Measurements from ENCODE around the gene SERPINI1.

Gene SERPINI1

DNA sequence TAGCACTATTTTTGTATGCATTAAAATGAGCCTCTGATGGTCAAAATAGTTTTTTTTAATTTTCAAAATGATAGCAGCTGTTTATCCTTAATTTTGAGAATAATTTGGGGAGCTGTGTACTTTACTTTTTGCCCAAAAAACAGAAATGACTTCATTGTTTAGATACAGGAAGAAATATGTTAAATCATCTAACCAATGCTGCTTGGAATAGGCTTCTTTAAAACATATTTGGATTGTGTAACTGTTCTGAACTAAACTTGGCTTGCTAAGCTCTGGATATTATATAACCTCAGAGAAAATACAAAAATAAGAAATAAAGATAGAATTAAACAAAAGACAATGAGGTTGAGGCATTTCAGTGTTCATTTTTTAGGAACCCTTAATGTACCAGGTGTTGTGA lies 119.3 kb downstream of the SERPINI1 start:
- Histone ChIP-seq H3K4me1 (ENCODE audit: control insufficient read depth in 1 of 2, insufficient read depth in 2 of 2, low read length in 2 of 2) (peaks cover 0 to 17% of the 10 kb centered on the region in 2 donors), H3K27ac (ENCODE audit: low read length) (no peak overlapping the region), H3K27me3 (ENCODE audit: low read depth, low read length) (no peaks in the 10 kb centered on the region), H3K9me3 (ENCODE audit: control insufficient read depth in 1 of 2, low read length in 2 of 2) (no peaks in the 10 kb centered on the region), H3K4me3 (ENCODE audit: low read depth in 1 of 2, low read length in 2 of 2) (no peak overlapping the region), H3K36me3 (ENCODE audit: control insufficient read depth in 1 of 2, insufficient read depth in 2 of 2, low read length in 2 of 2) (no peaks in the 10 kb centered on the region)

DNA sequence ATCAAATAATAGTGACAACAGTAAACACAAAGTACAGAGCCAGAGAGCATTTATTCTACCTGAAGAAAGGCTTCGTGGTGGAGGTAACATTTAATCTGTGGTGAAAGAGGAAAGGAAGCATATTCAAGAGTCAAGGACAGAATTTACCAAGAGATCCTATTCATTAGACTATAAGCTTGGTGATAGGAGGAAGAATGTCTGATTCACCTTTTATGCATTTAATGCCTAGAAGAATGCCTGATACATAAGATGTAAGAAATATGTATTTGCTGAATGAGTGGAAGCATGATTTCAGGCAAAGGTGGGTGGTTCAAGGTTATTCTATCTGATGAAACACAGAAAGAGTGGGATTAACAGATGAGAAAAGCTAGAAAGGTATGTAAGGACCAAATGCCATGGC lies 119.8 kb downstream of the SERPINI1 start:
- no peak overlapping the region for H3K4me3 ChIP-seq (ENCODE audit: low read depth in 1 of 2, low read length in 2 of 2)
- H3K27ac ChIP-seq (ENCODE audit: low read length): no peak overlapping the region
- no peaks in the 10 kb centered on the region for H3K9me3 ChIP-seq (ENCODE audit: control insufficient read depth in 1 of 2, low read length in 2 of 2)

DNA sequence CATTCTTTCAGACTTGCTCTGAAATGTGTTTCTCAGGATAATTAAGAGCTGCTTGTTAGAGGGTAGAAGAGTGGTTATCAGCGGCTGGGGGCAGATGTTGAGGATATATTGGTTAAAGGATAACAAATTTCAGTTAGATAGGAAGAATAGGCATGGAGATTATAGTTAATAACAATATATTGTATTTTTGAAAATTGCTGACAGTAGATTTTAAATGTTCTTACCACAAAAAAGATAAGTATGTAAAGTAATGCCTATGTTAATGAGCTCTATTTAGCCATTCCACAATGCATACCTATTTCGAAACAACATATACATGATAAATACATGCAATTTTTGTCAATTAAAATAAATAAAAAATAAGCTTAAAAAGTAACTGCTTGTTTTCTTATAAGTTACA lies 123.3 kb downstream of the SERPINI1 start:
- Histone ChIP-seq H3K27ac (ENCODE audit: low read length) (no peak overlapping the region), H3K27me3 (ENCODE audit: low read depth, low read length) (no peaks in the 10 kb centered on the region), H3K36me3 (ENCODE audit: control insufficient read depth in 1 of 2, insufficient read depth in 2 of 2, low read length in 2 of 2) (no peaks in the 10 kb centered on the region), H3K4me3 (ENCODE audit: low read depth in 1 of 2, low read length in 2 of 2) (no peak overlapping the region), H3K4me1 (ENCODE audit: control insufficient read depth in 1 of 2, insufficient read depth in 2 of 2, low read length in 2 of 2) (peaks cover 3 to 19% of the 10 kb centered on the region in 2 donors), H3K9me3 (ENCODE audit: control insufficient read depth in 1 of 2, low read length in 2 of 2) (no peaks in the 10 kb centered on the region)

More for the DNA sequence above, 119.8 kb downstream of the SERPINI1 start:
- Histone ChIP-seq H3K4me1 (ENCODE audit: control insufficient read depth in 1 of 2, insufficient read depth in 2 of 2, low read length in 2 of 2) (peaks cover 0 to 17% of the 10 kb centered on the region in 2 donors), H3K27me3 (ENCODE audit: low read depth, low read length) (no peaks in the 10 kb centered on the region), H3K36me3 (ENCODE audit: control insufficient read depth in 1 of 2, insufficient read depth in 2 of 2, low read length in 2 of 2) (no peaks in the 10 kb centered on the region)

DNA sequence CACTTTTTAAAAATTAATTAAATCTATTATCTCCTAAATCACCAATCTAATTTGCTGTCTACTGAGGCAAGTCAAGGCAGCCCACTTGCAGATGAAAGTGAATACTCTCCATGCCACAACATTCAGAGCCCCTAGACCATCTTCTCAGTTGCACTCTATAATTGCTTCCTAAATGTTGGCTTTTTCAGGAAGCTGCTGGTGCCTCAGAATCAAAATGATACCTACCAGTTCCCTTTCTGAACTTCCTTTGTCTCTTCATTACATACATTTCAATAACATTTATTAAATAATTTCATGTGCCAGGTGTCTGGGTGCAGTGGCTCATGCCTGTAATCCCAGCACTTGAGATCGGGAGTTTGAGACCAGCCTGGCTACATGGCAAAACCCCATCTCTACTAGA lies 124.1 kb downstream of the SERPINI1 start:
- Histone ChIP-seq H3K9me3 (ENCODE audit: control insufficient read depth in 1 of 2, low read length in 2 of 2) (no peaks in the 10 kb centered on the region), H3K36me3 (ENCODE audit: control insufficient read depth in 1 of 2, insufficient read depth in 2 of 2, low read length in 2 of 2) (no peaks in the 10 kb centered on the region), H3K4me3 (ENCODE audit: low read depth in 1 of 2, low read length in 2 of 2) (no peak overlapping the region), H3K27me3 (ENCODE audit: low read depth, low read length) (no peaks in the 10 kb centered on the region), H3K27ac (ENCODE audit: low read length) (no peak overlapping the region), H3K4me1 (ENCODE audit: control insufficient read depth in 1 of 2, insufficient read depth in 2 of 2, low read length in 2 of 2) (peaks cover 3 to 13% of the 10 kb centered on the region in 2 donors)

DNA sequence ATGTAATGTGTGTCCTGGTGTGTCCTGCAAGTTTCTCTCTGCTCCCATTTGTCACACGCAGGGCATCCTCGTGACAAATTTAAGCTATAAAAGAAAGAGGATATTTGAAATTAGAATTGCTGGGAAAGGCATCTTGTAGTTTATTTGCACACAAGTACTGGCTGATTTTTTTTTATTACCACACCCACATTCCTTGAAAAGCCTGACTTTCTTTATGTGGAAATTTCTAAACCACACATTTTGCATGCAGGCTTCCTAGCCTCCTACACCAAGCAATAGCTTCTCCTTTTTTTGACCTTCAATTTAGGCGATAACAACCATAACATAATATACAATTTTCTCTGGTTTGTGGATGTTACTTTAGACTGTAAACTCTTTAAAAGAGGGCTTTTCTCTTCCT lies 126.1 kb downstream of the SERPINI1 start:
- no peak overlapping the region for H3K27ac ChIP-seq (ENCODE audit: low read length)

GRCh38 chr3:167862104-167862730 lies 126.7 kb downstream of the SERPINI1 start:
- peak overlapping the region in 1 of 2 donors; percentile 12 for H3K4me3 ChIP-seq (ENCODE audit: low read depth in 1 of 2, low read length in 2 of 2)
- no peaks in the 10 kb centered on the region for H3K9me3 ChIP-seq (ENCODE audit: control insufficient read depth in 1 of 2, low read length in 2 of 2)
- H3K4me1 ChIP-seq (ENCODE audit: control insufficient read depth in 1 of 2, insufficient read depth in 2 of 2, low read length in 2 of 2): peaks cover 3 to 9% of the 10 kb centered on the region in 2 donors
- no peaks in the 10 kb centered on the region for H3K27me3 ChIP-seq (ENCODE audit: low read depth, low read length)
- H3K27ac ChIP-seq (ENCODE audit: low read length): no peak overlapping the region
- no peaks in the 10 kb centered on the region for H3K36me3 ChIP-seq (ENCODE audit: control insufficient read depth in 1 of 2, insufficient read depth in 2 of 2, low read length in 2 of 2)

More for the DNA sequence above, 126.1 kb downstream of the SERPINI1 start:
- H3K9me3 ChIP-seq (ENCODE audit: control insufficient read depth in 1 of 2, low read length in 2 of 2): no peaks in the 10 kb centered on the region
- no peaks in the 10 kb centered on the region for H3K36me3 ChIP-seq (ENCODE audit: control insufficient read depth in 1 of 2, insufficient read depth in 2 of 2, low read length in 2 of 2)
- no peak overlapping the region for H3K4me3 ChIP-seq (ENCODE audit: low read depth in 1 of 2, low read length in 2 of 2)
- no peaks in the 10 kb centered on the region for H3K27me3 ChIP-seq (ENCODE audit: low read depth, low read length)
- H3K4me1 ChIP-seq (ENCODE audit: control insufficient read depth in 1 of 2, insufficient read depth in 2 of 2, low read length in 2 of 2): peaks cover 3 to 9% of the 10 kb centered on the region in 2 donors

- Histone ChIP-seq H3K27me3 (ENCODE audit: low read depth, low read length) (no peaks in the 10 kb centered on the region), H3K27ac (ENCODE audit: low read length) (no peak overlapping the region), H3K9me3 (ENCODE audit: control insufficient read depth in 1 of 2, low read length in 2 of 2) (no peaks in the 10 kb centered on the region), H3K4me3 (ENCODE audit: low read depth in 1 of 2, low read length in 2 of 2) (no peak overlapping the region), H3K4me1 (ENCODE audit: control insufficient read depth in 1 of 2, insufficient read depth in 2 of 2, low read length in 2 of 2) (peaks cover 3 to 9% of the 10 kb centered on the region in 2 donors), H3K36me3 (ENCODE audit: control insufficient read depth in 1 of 2, insufficient read depth in 2 of 2, low read length in 2 of 2) (no peaks in the 10 kb centered on the region)
Observed at GRCh38 chr3:167863811-167864551, 128.5 kb downstream of the SERPINI1 start.

GRCh38 chr3:167864552-167864874 lies 129.0 kb downstream of the SERPINI1 start:
- no peaks in the 10 kb centered on the region for H3K27me3 ChIP-seq (ENCODE audit: low read depth, low read length)
- peaks cover 3 to 9% of the 10 kb centered on the region in 2 donors for H3K4me1 ChIP-seq (ENCODE audit: control insufficient read depth in 1 of 2, insufficient read depth in 2 of 2, low read length in 2 of 2)
- no peak overlapping the region for H3K27ac ChIP-seq (ENCODE audit: low read length)
- H3K9me3 ChIP-seq (ENCODE audit: control insufficient read depth in 1 of 2, low read length in 2 of 2): no peaks in the 10 kb centered on the region
- H3K4me3 ChIP-seq (ENCODE audit: low read depth in 1 of 2, low read length in 2 of 2): no peak overlapping the region
- H3K36me3 ChIP-seq (ENCODE audit: control insufficient read depth in 1 of 2, insufficient read depth in 2 of 2, low read length in 2 of 2): no peaks in the 10 kb centered on the region

DNA sequence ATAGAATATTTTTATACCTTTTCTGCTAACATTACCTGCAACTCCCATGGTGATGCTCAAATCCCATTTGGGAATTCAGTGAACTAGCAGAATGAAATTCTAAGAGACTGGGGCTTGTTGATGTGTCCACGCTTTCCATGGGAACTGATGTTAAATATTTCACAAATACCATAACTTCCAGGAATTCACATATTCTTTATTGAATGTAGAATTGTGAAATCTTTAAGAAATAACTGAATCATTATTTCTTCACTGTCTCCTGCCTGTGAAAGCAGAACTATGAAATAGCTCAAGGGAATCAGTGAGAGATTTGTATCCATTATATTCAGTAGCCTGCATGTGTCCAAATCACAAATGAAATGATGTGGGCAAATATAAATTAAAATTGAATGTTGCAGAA lies 130.8 kb downstream of the SERPINI1 start:
- Histone ChIP-seq H3K27me3 (ENCODE audit: low read depth, low read length) (no peaks in the 10 kb centered on the region), H3K36me3 (ENCODE audit: control insufficient read depth in 1 of 2, insufficient read depth in 2 of 2, low read length in 2 of 2) (no peaks in the 10 kb centered on the region), H3K9me3 (ENCODE audit: control insufficient read depth in 1 of 2, low read length in 2 of 2) (no peaks in the 10 kb centered on the region), H3K4me3 (ENCODE audit: low read depth in 1 of 2, low read length in 2 of 2) (no peak overlapping the region), H3K4me1 (ENCODE audit: control insufficient read depth in 1 of 2, insufficient read depth in 2 of 2, low read length in 2 of 2) (peaks cover 3 to 9% of the 10 kb centered on the region in 2 donors), H3K27ac (ENCODE audit: low read length) (no peak overlapping the region)

DNA sequence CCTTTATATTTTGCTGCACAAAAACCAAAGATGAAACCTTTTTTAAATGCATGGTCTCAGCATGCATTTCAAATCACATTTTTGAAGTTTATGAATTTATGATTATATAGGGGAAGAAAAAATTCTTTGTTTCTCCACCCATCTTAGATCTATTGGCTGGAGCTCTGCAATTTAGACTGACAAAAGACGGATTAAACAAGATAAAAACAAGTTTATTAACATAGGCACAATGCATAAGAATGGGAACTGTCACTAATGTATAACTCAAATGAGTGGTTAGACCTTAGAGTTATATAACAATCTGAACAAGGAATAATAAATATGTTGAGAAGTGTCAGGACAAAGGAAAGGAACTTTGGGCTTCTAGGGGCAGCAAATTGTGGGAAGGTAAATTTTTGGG lies 132.5 kb downstream of the SERPINI1 start:
- no peak overlapping the region for H3K4me3 ChIP-seq (ENCODE audit: low read depth in 1 of 2, low read length in 2 of 2)
- no peaks in the 10 kb centered on the region for H3K27me3 ChIP-seq (ENCODE audit: low read depth, low read length)
- H3K27ac ChIP-seq (ENCODE audit: low read length): no peak overlapping the region
- no peaks in the 10 kb centered on the region for H3K4me1 ChIP-seq (ENCODE audit: control insufficient read depth in 1 of 2, insufficient read depth in 2 of 2, low read length in 2 of 2)
- H3K9me3 ChIP-seq (ENCODE audit: control insufficient read depth in 1 of 2, low read length in 2 of 2): no peaks in the 10 kb centered on the region
- H3K36me3 ChIP-seq (ENCODE audit: control insufficient read depth in 1 of 2, insufficient read depth in 2 of 2, low read length in 2 of 2): no peaks in the 10 kb centered on the region

- Histone ChIP-seq H3K9me3 (ENCODE audit: control insufficient read depth in 1 of 2, low read length in 2 of 2) (no peaks in the 10 kb centered on the region), H3K27me3 (ENCODE audit: low read depth, low read length) (no peaks in the 10 kb centered on the region), H3K27ac (ENCODE audit: low read length) (no peak overlapping the region), H3K4me1 (ENCODE audit: control insufficient read depth in 1 of 2, insufficient read depth in 2 of 2, low read length in 2 of 2) (peaks cover 9 to 12% of the 10 kb centered on the region in 2 donors), H3K36me3 (ENCODE audit: control insufficient read depth in 1 of 2, insufficient read depth in 2 of 2, low read length in 2 of 2) (no peaks in the 10 kb centered on the region), H3K4me3 (ENCODE audit: low read depth in 1 of 2, low read length in 2 of 2) (no peak overlapping the region)
Observed at GRCh38 chr3:167870181-167870580, 134.7 kb downstream of the SERPINI1 start.

Measured in muscle layer of duodenum (tissue), 2 donors.